PC-9 (cell line): ENCODE data around the gene TTC38. TPM values are rescaled to one million over a fixed set of nuclear protein-coding genes. Genes with fewer than 3 reads are reported as not detected.

Source experiments
- BruUV-seq: library from RNA; stranded (reverse); fragments of 400-500 nt; replicated peaks from 2 replicates; lab custom pipeline; 2021; lab: Mats Ljungman, UMichigan
- CTCF ChIA-PET: fragments of 300-600 bp; sonication (Branson Sonifier 250); formaldehyde crosslinking; loops from one replicate; lab custom pipeline; 2022; ENCODE audit warnings: antibody characterized with exemption; lab: Charles Lee
- POLR2A ChIA-PET: fragments of 300-600 bp; sonication (Branson Sonifier 250); formaldehyde crosslinking; loops from one replicate; lab custom pipeline; 2022; ENCODE audit warnings: antibody characterized with exemption; ENCODE audit not compliant: unreplicated experiment; lab: Charles Lee
- DNase-seq, 2 experiments: peaks; one replicate each; pipeline versions ENCODE4 v3.0.0 to v3.0.0-alpha.2; 2015 to 2022; ENCODE audit warnings: mixed read lengths in 1 of 2
- H2AFZ ChIP-seq: fragments of 200-600 bp; sonication (generic); 2 replicates; pipeline ENCODE4 v1.8.1; 2017; ENCODE audit warnings: antibody characterized with exemption
- H3F3A ChIP-seq: fragments of 200-600 bp; sonication (generic); 2 replicates; pipeline ENCODE4 v1.8.1; 2017; ENCODE audit warnings: antibody characterized with exemption, mild to moderate bottlenecking, low read depth; ENCODE audit not compliant: insufficient read depth
- H3K27ac ChIP-seq: fragments of 200-600 bp; sonication (generic); 2 replicates; pipeline ENCODE4 v1.6.1; 2016; ENCODE audit warnings: mixed run types
- H3K27me3 ChIP-seq: fragments of 200-600 bp; sonication (generic); 2 replicates; pipeline ENCODE4 v1.6.1; 2016; ENCODE audit warnings: low read depth, mixed run types; ENCODE audit not compliant: insufficient read depth
- H3K36me3 ChIP-seq: fragments of 200-600 bp; sonication (generic); 2 replicates; pipeline ENCODE4 v1.6.1; 2016; ENCODE audit warnings: low read depth, mixed run types
- H3K4me1 ChIP-seq: fragments of 200-600 bp; sonication (generic); replicated peaks from 2 replicates; pipeline ENCODE4 v1.6.1; 2016; ENCODE audit warnings: mixed run types; ENCODE audit not compliant: insufficient read depth
- H3K4me2 ChIP-seq: fragments of 200-600 bp; sonication (generic); 2 replicates; pipeline ENCODE4 v1.6.1; 2017; ENCODE audit warnings: mixed run types
- H3K4me3 ChIP-seq: fragments of 200-600 bp; sonication (generic); 2 replicates; pipeline ENCODE4 v1.6.1; 2016; ENCODE audit warnings: mixed run types
- H3K79me2 ChIP-seq: fragments of 200-600 bp; sonication (generic); 2 replicates; pipeline ENCODE4 v1.6.1; 2017; ENCODE audit warnings: low read depth, mixed run types
- H3K9me2 ChIP-seq: fragments of 200-600 bp; sonication (generic); 2 replicates; pipeline ENCODE4 v1.8.1; 2017; ENCODE audit warnings: mild to moderate bottlenecking; ENCODE audit not compliant: insufficient read depth
- H3K9me3 ChIP-seq: fragments of 200-600 bp; sonication (generic); 2 replicates; pipeline ENCODE4 v1.8.1; 2016; ENCODE audit warnings: low read depth; ENCODE audit not compliant: insufficient read depth
- H4K20me1 ChIP-seq: fragments of 200-600 bp; sonication (generic); 2 replicates; pipeline ENCODE4 v1.8.1; 2017; ENCODE audit not compliant: insufficient read depth
- CTCF ChIP-seq: fragments of 200-600 bp; sonication (generic); conservative IDR thresholded peaks from 2 replicates; pipeline ENCODE4 v1.6.1; 2017; ENCODE audit warnings: mixed run types, antibody characterized with exemption, mild to moderate bottlenecking, moderate library complexity
- EZH2 ChIP-seq: fragments of 200-600 bp; sonication (generic); IDR thresholded peaks from 2 replicates; pipeline ENCODE4 v1.8.0; 2017; ENCODE audit warnings: antibody characterized with exemption, low read depth
- intact Hi-C: fragments of 100-400 bp; cut with micrococcal nuclease; formaldehyde crosslinking; loops from one replicate; pipeline ENCODE4 v1.10.0; 2022; ENCODE audit not compliant: unreplicated experiment
- total RNA-seq: library from RNA; stranded (reverse); gene quantifications from 2 replicates; pipeline ENCODE4 v1.2.3, GENCODE V29; 2021

The TTC38 gene
- total RNA-seq, 1 experiment from 2014 or later = 15.2 TPM

GRCh38 chr22:46315976-46316375 is 48.2 kb downstream of the TTC38 start:
- no peaks in the 10 kb centered on the region for H3K27me3 ChIP-seq
- H3K4me1 ChIP-seq = no peaks in the 10 kb centered on the region
- H4K20me1 ChIP-seq = no peaks in the 10 kb centered on the region
- H3K36me3 ChIP-seq = 0 out of 2 replicates have a peak, but pooled peaks cover 5% of the 10 kb centered on the region
- H3K27ac ChIP-seq = no peak overlapping the region
- POLR2A ChIA-PET = interaction anchor here (0.6 kb wide), 2 partner anchors 133 to 198 kb away, joined by 5 to 7 read pairs; no protein-coding TSS in a partner anchor
- TF ChIP-seq EZH2 = no peak
- TF ChIP-seq CTCF = no peak
- H3K9me2 ChIP-seq = no peaks in the 10 kb centered on the region
- BruUV-seq = no TSS peak
- no peak overlapping the region for H3K4me3 ChIP-seq
- H3F3A ChIP-seq = peaks cover 5% of the 10 kb centered on the region; the same call in 1 of the 2 replicates
- CTCF ChIA-PET = no interaction called here
- H3K79me2 ChIP-seq = no peaks in the 10 kb centered on the region
- no peaks in the 10 kb centered on the region for H3K9me3 ChIP-seq
- H2AFZ ChIP-seq = no peak overlapping the region
- DNase-seq = no peak
- no peak overlapping the region for H3K4me2 ChIP-seq
- intact Hi-C loops = no loop called here

- H3K79me2 ChIP-seq = no peaks in the 10 kb centered on the region
- H3K9me3 ChIP-seq = no peaks in the 10 kb centered on the region
- intact Hi-C loops = no loop called here
- no peak for TF ChIP-seq CTCF
- TF ChIP-seq EZH2 = no peak
- no peak overlapping the region for H3K4me3 ChIP-seq
- no peak overlapping the region for H3K4me2 ChIP-seq
- 0 out of 2 replicates have a peak, but pooled peaks cover 8% of the 10 kb centered on the region for H3K36me3 ChIP-seq
- H3K27ac ChIP-seq = no peak overlapping the region
- H4K20me1 ChIP-seq = no peaks in the 10 kb centered on the region
- H2AFZ ChIP-seq = no peak overlapping the region
- no peaks in the 10 kb centered on the region for H3K9me2 ChIP-seq
- no TSS peak for BruUV-seq
- POLR2A ChIA-PET = no interaction called here
- H3K4me1 ChIP-seq = no peaks in the 10 kb centered on the region
- no peaks in the 10 kb centered on the region for H3K27me3 ChIP-seq
- H3F3A ChIP-seq = no peaks in the 10 kb centered on the region; the same call in 1 of the 2 replicates
- no peak for DNase-seq
- CTCF ChIA-PET = no interaction called here
Measured at GRCh38 chr22:46317646-46318045, 49.8 kb downstream of the TTC38 start.

- H3K79me2 ChIP-seq = no peaks in the 10 kb centered on the region
- H3K4me1 ChIP-seq = no peaks in the 10 kb centered on the region
- no peaks in the 10 kb centered on the region for H3K9me2 ChIP-seq
- H3K4me3 ChIP-seq = no peak overlapping the region
- no peak overlapping the region for H3K27ac ChIP-seq
- H3K9me3 ChIP-seq = no peaks in the 10 kb centered on the region
- no peaks in the 10 kb centered on the region for H4K20me1 ChIP-seq
- TF ChIP-seq CTCF (no peak), EZH2 (no peak)
- ChIA-PET CTCF (interaction anchor here (0.5 kb wide), 1 partner anchor 244 kb away, joined by 5 read pairs; no protein-coding TSS in a partner anchor), POLR2A (no interaction called here)
- no peak overlapping the region for H3K4me2 ChIP-seq
- H3K36me3 ChIP-seq = peaks cover 8% of the 10 kb centered on the region; the same call in 1 of the 2 replicates
- H3F3A ChIP-seq = no peaks in the 10 kb centered on the region; the same call in 1 of the 2 replicates
- DNase-seq = no peak
- no peaks in the 10 kb centered on the region for H3K27me3 ChIP-seq
- intact Hi-C loops = no loop called here
- no peak overlapping the region for H2AFZ ChIP-seq
- BruUV-seq = no TSS peak
Measured at GRCh38 chr22:46318576-46318975, 50.8 kb downstream of the TTC38 start.
